Endodermal cell (in vitro differentiated cells): Measurements from ENCODE around the gene ACTN4. TPM values are rescaled to one million over a fixed set of nuclear protein-coding genes. Genes with fewer than 3 reads are reported as not detected.

Experiments
- DNase-seq: peaks from one replicate; pipeline ENCODE4 v3.0.0-alpha.2; 2017
- H3K27ac ChIP-seq: 2 replicates; pipeline ENCODE4 v1.5.1; 2013; ENCODE audit warnings: mild to moderate bottlenecking, low read depth, low read length, moderate library complexity
- H3K27me3 ChIP-seq: 2 replicates; pipeline ENCODE4 v1.6.1; 2013; ENCODE audit warnings: mild to moderate bottlenecking, low read length, moderate library complexity; ENCODE audit not compliant: insufficient read depth, control insufficient read depth, poor library complexity, severe bottlenecking
- H3K36me3 ChIP-seq: 2 replicates; pipeline ENCODE4 v1.7.0; 2013; ENCODE audit warnings: mild to moderate bottlenecking, low read length, moderate library complexity; ENCODE audit not compliant: control insufficient read depth, insufficient read depth
- H3K4me1 ChIP-seq: one replicate; pipeline ENCODE4 v1.7.0; 2013; ENCODE audit warnings: low read length; ENCODE audit not compliant: control insufficient read depth, insufficient read depth
- H3K4me3 ChIP-seq: 2 replicates; pipeline ENCODE4 v1.5.1; 2013; ENCODE audit warnings: mild to moderate bottlenecking, low read length, moderate library complexity
- H3K9ac ChIP-seq: 2 replicates; pipeline ENCODE4 v1.6.1; 2013; ENCODE audit warnings: mild to moderate bottlenecking, low read length, moderate library complexity; ENCODE audit not compliant: poor library complexity, severe bottlenecking; ENCODE audit errors: extremely low read depth
- H3K9me3 ChIP-seq: 2 replicates; pipeline ENCODE4 v1.6.1; 2013; ENCODE audit warnings: mild to moderate bottlenecking, low read length, moderate library complexity; ENCODE audit not compliant: control insufficient read depth
- H3K27ac Mint-ChIP-seq: 2 replicates; pipeline ENCODE4 v1.8.0; 2020; ENCODE audit warnings: mixed read lengths
- H3K27me3 Mint-ChIP-seq: 2 replicates; pipeline ENCODE4 v1.8.0; 2021; ENCODE audit warnings: mild to moderate bottlenecking, mixed read lengths; ENCODE audit not compliant: insufficient read depth
- H3K36me3 Mint-ChIP-seq: 2 replicates; pipeline ENCODE4 v1.8.0; 2020; ENCODE audit warnings: low read depth, mixed read lengths
- H3K4me1 Mint-ChIP-seq: 2 replicates; pipeline ENCODE4 v1.8.0; 2020; ENCODE audit warnings: mixed read lengths
- H3K4me3 Mint-ChIP-seq: 2 replicates; pipeline ENCODE4 v1.8.0; 2020; ENCODE audit warnings: mild to moderate bottlenecking, moderate library complexity, mixed read lengths
- H3K9me3 Mint-ChIP-seq: 2 replicates; pipeline ENCODE4 v1.8.0; 2020; ENCODE audit warnings: mild to moderate bottlenecking, mixed read lengths
- WGBS, 2 experiments: methylation state at CpG; one replicate each; pipeline versions ENCODE4 v1.1.5 to v1.1.7; 2013; ENCODE audit warnings: missing lambda C conversion rate in 2 of 2, mixed read lengths in 1 of 2; ENCODE audit not compliant: insufficient coverage in 1 of 2, insufficient read length in 1 of 2; 5-methylcytosine and 5-hydroxymethylcytosine counted together
- total RNA-seq, 2 donors: library from RNA; stranded (reverse); fragmentation: NEBNext Ultra II Directional in 1 of 2; extraction: Animal tissue kit (Norgen Biotek cat#: 25700) in 1 of 2; gene quantifications; 2 replicates in 1 of 2; 3 replicates in 1 of 2; pipeline ENCODE4 v1.2.1, GENCODE V29; 2021
- TF ChIP-seq, protein P1 (sequence below): fragments of 200-600 bp; sonication (generic); conservative IDR thresholded peaks from 2 replicates; pipeline ENCODE4 v1.5.0; 2021; ENCODE audit warnings: antibody characterized with exemption, mild to moderate bottlenecking

The ACTN4 gene
- total RNA-seq, 2 donors from 2014 or later = 378 to 437 TPM

GRCh38 chr19:38655148-38655824 is 7.8 kb downstream of the ACTN4 start:
- H3K4me1 Mint-ChIP-seq = peaks cover 81% of the 10 kb centered on the region
- peak overlapping the region; percentile 8 for H3K9ac ChIP-seq
- no peaks in the 10 kb centered on the region for H3K27me3 Mint-ChIP-seq
- H3K27ac Mint-ChIP-seq = peak overlapping the region; percentile 87
- no peaks in the 10 kb centered on the region for H3K27me3 ChIP-seq
- TF ChIP-seq, protein P1, sequence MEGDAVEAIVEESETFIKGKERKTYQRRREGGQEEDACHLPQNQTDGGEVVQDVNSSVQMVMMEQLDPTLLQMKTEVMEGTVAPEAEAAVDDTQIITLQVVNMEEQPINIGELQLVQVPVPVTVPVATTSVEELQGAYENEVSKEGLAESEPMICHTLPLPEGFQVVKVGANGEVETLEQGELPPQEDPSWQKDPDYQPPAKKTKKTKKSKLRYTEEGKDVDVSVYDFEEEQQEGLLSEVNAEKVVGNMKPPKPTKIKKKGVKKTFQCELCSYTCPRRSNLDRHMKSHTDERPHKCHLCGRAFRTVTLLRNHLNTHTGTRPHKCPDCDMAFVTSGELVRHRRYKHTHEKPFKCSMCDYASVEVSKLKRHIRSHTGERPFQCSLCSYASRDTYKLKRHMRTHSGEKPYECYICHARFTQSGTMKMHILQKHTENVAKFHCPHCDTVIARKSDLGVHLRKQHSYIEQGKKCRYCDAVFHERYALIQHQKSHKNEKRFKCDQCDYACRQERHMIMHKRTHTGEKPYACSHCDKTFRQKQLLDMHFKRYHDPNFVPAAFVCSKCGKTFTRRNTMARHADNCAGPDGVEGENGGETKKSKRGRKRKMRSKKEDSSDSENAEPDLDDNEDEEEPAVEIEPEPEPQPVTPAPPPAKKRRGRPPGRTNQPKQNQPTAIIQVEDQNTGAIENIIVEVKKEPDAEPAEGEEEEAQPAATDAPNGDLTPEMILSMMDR = no peak
- 64 to 72% methylated on average over 4 to 5 of the region's 5 CpGs for WGBS, 2 experiments
- H3K4me1 ChIP-seq = peaks cover 27% of the 10 kb centered on the region
- H3K9me3 ChIP-seq = no peaks in the 10 kb centered on the region
- peaks cover 65% of the 10 kb centered on the region for H3K36me3 ChIP-seq
- H3K36me3 Mint-ChIP-seq = peaks cover 8% of the 10 kb centered on the region
- H3K4me3 Mint-ChIP-seq = peak overlapping the region; percentile 31
- H3K27ac ChIP-seq = no peak overlapping the region
- no peaks in the 10 kb centered on the region for H3K9me3 Mint-ChIP-seq
- H3K4me3 ChIP-seq = peak overlapping the region; percentile 6
- DNase-seq = peak; percentile 76

GRCh38 chr19:38656171-38656981 is 8.9 kb downstream of the ACTN4 start:
- H3K9ac ChIP-seq = no peak overlapping the region
- H3K9me3 Mint-ChIP-seq = no peaks in the 10 kb centered on the region
- no peaks in the 10 kb centered on the region for H3K9me3 ChIP-seq
- no peaks in the 10 kb centered on the region for H3K27me3 ChIP-seq
- no peaks in the 10 kb centered on the region for H3K27me3 Mint-ChIP-seq
- TF ChIP-seq, protein P1 = no peak
- H3K4me3 Mint-ChIP-seq = no peak overlapping the region
- peaks cover 16% of the 10 kb centered on the region for H3K36me3 Mint-ChIP-seq
- H3K4me1 Mint-ChIP-seq = peaks cover 73% of the 10 kb centered on the region
- H3K36me3 ChIP-seq = peaks cover 74% of the 10 kb centered on the region
- H3K27ac Mint-ChIP-seq = peak overlapping the region; percentile 83
- H3K4me1 ChIP-seq = peaks cover 24% of the 10 kb centered on the region
- DNase-seq = no peak
- peak overlapping the region; percentile 9 for H3K27ac ChIP-seq
- WGBS, 2 experiments = 86 to 88% methylated on average over 7 of the region's 7 CpGs
- no peak overlapping the region for H3K4me3 ChIP-seq

- DNase-seq = no peak
- Mint-ChIP-seq H3K4me1 (peaks cover 70% of the 10 kb centered on the region), H3K36me3 (peaks cover 22% of the 10 kb centered on the region), H3K9me3 (no peaks in the 10 kb centered on the region), H3K27ac (peak overlapping the region; percentile 88), H3K4me3 (no peak overlapping the region), H3K27me3 (no peaks in the 10 kb centered on the region)
- peak overlapping the region; percentile 2 for H3K9ac ChIP-seq
- H3K9me3 ChIP-seq = no peaks in the 10 kb centered on the region
- TF ChIP-seq, protein P1 = no peak
- H3K36me3 ChIP-seq = peaks cover 67% of the 10 kb centered on the region
- peak overlapping the region; percentile 48 for H3K4me3 ChIP-seq
- peak overlapping the region; percentile 50 for H3K27ac ChIP-seq
- H3K27me3 ChIP-seq = no peaks in the 10 kb centered on the region
- H3K4me1 ChIP-seq = peaks cover 24% of the 10 kb centered on the region
- 70 to 93% methylated on average over 5 to 8 of the region's 8 CpGs for WGBS, 2 experiments
Observed at GRCh38 chr19:38657633-38658222, 10.3 kb downstream of the ACTN4 start.
